Melanocyte of skin (primary cell): ENCODE measurements around the gene SUN2. TPM values are rescaled to one million over a fixed set of nuclear protein-coding genes. Genes with fewer than 3 reads are reported as not detected.

ENCODE experiments used
- small RNA-seq, 2 donors: library from RNA; depleted of rRNA; stranded (forward); fragments of <200 nt; gene quantifications; one replicate each; pipeline ENCODE3, GENCODE V24; 2012
- total RNA-seq, 2 donors: library from RNA; depleted of rRNA; stranded (reverse); fragments of >200 nt; gene quantifications; 2 replicates each; pipeline ENCODE4 v1.2.3, GENCODE V29; 2012

SUN2 gene, protein sequence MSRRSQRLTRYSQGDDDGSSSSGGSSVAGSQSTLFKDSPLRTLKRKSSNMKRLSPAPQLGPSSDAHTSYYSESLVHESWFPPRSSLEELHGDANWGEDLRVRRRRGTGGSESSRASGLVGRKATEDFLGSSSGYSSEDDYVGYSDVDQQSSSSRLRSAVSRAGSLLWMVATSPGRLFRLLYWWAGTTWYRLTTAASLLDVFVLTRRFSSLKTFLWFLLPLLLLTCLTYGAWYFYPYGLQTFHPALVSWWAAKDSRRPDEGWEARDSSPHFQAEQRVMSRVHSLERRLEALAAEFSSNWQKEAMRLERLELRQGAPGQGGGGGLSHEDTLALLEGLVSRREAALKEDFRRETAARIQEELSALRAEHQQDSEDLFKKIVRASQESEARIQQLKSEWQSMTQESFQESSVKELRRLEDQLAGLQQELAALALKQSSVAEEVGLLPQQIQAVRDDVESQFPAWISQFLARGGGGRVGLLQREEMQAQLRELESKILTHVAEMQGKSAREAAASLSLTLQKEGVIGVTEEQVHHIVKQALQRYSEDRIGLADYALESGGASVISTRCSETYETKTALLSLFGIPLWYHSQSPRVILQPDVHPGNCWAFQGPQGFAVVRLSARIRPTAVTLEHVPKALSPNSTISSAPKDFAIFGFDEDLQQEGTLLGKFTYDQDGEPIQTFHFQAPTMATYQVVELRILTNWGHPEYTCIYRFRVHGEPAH
- 10 to 100 TPM; 47.6 to 51.6 TPM for total RNA-seq

DNA sequence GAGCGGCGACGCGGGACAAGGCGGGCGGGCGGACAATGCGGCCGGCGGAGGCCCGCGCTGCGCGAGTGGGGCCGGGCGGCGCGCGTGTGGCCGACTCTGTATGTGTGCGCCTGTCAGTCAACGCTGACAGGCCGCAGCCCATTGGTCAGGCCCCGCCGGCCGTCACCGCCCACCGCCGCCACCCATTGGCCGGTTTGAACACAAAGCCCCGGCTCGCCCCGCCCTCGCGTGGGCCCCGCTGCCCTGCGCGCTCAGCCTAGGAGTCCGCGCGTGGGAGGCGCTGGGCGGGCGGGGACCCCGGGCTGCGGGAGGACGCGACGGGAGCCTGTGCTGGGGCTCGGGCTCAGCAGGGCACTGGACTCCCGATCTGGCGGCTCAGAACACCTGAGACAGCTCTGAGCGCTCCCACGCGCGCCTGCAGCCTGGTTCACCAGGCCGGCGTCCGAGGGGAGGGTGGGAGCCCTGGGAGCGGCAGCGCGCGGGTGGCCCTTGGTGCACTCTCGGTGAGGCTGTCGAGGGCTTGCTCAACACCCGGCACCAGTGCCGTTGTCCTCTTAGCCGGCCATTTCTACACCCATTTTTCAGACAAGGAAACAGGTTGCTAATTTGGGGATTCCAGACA lies at the start of gene SUN2:
Gene SUN2 (minus strand): TSS at position 88 of the 622 bp plus-strand sequence. CDS start 3,370 bp downstream, outside the sequence.

DNA sequence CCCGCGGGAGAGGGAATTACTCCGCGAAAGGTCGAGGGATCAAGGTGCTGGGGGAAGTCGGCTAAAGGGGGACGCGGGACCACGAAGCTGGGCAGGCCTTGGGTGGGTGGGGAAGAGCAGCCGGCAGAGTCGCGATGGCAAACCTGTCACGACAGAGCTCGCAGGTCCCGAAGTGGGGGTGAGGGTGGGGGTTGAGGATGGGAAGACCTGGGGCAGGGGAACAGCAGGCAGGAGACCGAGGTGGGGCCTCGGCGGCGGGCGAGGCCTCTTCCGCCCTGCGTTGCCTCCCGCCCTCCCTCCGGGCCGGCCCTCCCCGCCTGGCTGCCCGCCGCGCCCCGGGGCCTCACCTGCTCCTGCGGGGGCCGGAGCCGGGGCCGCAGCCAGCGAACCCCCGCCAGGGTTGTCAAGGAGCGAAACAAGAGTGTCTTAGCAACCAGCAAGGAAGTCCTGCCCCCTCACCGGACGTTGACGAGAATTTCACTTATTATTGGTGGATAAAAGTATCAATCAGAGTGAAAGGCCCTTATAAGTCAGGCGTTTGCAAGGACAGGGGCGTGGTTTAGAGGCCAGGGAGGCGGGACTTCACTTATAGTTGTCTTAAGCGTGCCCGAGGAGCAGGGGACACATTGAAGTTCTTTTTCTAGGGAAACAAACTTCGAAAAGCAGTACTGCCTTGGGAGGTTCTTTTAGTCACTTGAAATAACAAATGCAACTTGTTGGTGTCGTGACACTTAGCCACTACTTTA lies 38.1 kb upstream of the SUN2 start, which contains the start of gene DNAL4:
Gene DNAL4 (minus strand): TSS at position 423 of the 746 bp plus-strand sequence. CDS start 11,412 bp downstream, outside the sequence.

DNA sequence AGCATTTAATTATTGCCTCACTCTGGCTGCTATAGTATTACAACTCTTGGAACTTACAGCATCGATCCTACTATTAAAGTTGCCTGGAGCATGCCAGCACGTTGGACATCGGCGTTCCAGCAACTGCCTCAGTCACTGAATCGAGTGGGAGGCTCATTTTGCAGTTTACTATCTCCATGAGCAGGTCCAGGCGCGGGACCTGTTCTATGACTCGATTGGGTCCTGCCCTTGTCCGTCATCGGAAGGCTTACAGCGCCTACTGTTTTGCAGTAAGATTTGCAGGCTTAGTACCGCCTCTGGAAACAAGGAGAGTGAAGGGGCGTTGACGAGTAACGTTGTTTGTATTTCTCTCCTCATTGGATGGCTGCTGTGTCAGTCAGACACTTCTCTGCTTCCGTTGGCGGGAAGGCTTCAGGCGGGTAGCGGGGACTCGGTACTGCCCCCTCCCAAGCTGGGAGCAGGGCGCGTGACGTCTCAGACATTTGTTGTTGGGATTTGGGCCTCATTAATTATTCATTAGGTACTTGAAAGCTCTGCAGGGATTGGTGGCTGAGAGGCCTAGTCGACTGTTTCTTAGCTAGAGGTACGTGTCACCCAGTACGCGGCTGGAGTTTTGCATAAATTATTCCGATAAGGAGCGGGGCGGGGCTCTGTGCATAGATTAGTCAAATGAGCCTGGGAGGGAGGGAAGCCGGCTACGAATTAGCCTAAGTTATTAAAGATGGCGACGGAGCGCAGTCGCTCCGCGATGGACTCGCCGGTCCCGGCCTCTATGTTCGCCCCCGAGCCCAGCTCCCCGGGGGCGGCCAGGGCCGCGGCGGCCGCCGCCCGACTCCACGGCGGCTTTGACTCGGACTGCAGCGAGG lies 50.3 kb downstream of the SUN2 start, which contains the start of gene GTPBP1:
Gene GTPBP1 (plus strand): TSS at position 710 of the 866 bp plus-strand sequence. CDS start 12 bp downstream, at position 722.

DNA sequence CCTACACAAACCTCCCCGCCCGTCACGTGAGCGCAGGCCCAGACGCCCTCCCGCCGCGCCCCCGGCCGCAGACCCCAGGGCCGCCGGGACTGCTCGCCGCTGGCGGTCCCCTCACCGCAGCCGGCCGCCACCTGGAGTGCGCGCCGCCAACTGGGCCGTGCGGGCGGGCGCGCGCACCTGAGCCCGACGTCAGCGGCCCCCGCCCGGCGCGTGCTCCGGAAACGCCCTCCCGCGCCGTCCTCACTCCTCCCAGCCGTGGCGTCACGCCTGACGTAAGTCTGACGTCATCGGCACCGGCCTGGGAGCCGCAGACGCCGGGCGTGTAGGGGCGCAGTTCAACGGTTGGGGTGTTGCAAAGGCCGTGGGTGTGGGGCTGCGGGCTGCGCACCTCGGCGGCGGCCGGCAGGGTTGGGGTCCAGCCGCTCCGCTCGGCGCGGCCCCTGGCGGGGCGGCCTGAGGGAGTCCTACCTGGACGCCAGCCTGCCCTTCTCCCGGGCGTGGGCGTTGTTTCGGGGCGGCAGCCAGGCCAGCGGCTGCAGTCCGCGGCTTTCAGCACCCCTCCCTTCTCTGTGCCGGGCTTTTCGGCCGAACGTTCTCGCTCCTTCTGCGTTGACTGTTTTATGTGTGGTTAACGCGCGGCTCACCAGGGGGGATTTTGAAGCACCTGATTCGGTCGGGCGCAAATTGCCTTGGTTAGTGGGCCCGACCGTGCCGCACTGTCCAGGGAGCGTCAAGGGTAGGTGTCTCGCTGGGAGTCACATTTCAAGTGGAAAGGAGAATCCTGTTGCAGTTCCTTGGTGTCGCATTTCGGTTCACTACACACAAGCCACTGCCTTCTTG lies 54.8 kb downstream of the SUN2 start, which contains the start of gene JOSD1:
Gene JOSD1 (minus strand): TSS at position 155 of the 840 bp plus-strand sequence. CDS start 956 bp downstream, outside the sequence.

Small RNA genes within 50 kb of the gene (small RNA-seq; reads per million reads assigned to genes)
- 0 reads per million in 2 donors for gene AL021707.8

Other genes starting within 250 kb of the SUN2 start
- gene DDX17, start 249.7 kb downstream of the SUN2 start, total RNA-seq: 100 to 1,000 TPM; 278 to 321 TPM
- gene DMC1, start 185.8 kb downstream of the SUN2 start, total RNA-seq: 1 to 10 TPM in 1 of 2 donors, under 1 TPM in 1; 0.69 to 1.3 TPM
- gene FAM227A, start 99.6 kb downstream of the SUN2 start, total RNA-seq: 1 to 10 TPM; 1.7 TPM
- gene CBY1, start 99.4 kb downstream of the SUN2 start, total RNA-seq: 10 to 100 TPM in 1 of 2 donors, 1 to 10 TPM in 1; 7.6 to 12.0 TPM
- 10 to 100 TPM; 41.6 to 78.6 TPM for gene TOMM22, start 74.0 kb downstream of the SUN2 start, total RNA-seq
- 10 to 100 TPM; 45.6 to 50.2 TPM for gene JOSD1, start 55.1 kb downstream of the SUN2 start, total RNA-seq
- 10 to 100 TPM; 35.1 to 60.3 TPM for gene GTPBP1, start 50.1 kb downstream of the SUN2 start, total RNA-seq
- 10 to 100 TPM; 10.3 to 12.0 TPM for gene DNAL4, start 38.1 kb upstream of the SUN2 start, total RNA-seq
- under 1 TPM; under 0.01 to 0.69 TPM for gene NPTXR, start 88.0 kb upstream of the SUN2 start, total RNA-seq
- gene CBX6, start 116.2 kb upstream of the SUN2 start, total RNA-seq: 10 to 100 TPM; 39.2 to 44.3 TPM
- gene APOBEC3A, start 201.6 kb upstream of the SUN2 start, total RNA-seq: not detected
- gene APOBEC3B, start 226.3 kb upstream of the SUN2 start, total RNA-seq: 1 to 10 TPM; 3.4 to 4.0 TPM